HG02571 (cell line): ENCODE results near the gene DSCAM.

Experiments
- ATAC-seq: cut with Tn5 transposase; IDR thresholded peaks from one replicate; pipeline ENCODE4 v1.9.1; 2021; ENCODE audit warnings: mild to moderate bottlenecking, moderate library complexity; ENCODE audit not compliant: unreplicated experiment

Gene DSCAM

DNA sequence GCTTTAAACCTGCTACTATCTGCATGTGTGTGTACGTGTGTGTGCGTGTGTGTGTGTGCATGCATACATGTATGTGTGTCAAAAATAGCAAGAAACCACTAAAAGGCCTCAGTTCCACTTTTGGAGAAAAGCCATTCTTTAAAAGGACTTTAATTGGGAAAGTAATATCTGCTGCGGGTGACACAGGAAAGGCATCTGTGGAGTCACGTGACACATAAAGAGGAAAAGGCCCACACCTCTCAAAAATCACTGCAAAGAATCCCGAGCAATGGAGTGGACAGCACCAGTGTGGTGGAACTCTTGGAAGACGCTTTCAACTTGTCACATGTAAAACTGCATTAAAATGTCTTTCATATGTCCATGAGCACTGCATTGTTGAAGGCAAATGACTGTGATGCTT lies 63.6 kb downstream of the DSCAM start:
- no peak for ATAC-seq

DNA sequence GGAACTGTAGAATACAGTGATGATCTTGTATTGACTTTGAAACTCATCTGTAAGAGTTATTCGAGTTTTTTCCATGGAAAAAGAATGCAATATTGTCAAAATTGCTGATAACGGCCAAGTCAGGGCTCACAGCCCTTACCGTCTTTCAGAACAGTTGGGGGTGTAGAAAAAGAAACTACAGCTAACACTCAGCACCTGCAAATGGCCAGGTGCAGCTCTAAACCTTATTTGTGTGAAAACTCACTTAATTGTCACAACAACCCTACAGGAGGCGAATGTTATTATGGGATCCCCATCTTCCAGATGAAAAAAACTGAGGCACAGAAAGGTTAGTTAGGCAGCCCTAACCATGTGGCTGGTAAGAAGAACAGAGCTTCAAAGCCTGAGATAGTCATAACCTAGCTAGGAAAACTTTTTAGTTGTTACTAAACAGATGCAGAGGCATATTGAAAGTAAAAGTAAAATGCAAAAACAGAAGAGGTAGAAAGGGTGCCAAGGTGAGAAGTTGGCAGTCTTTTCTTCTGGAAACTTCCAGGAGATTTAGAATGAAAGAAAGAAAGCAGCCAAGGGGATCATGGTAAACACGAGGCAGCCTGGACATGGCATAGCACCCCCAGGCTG lies 76.4 kb downstream of the DSCAM start:
- ATAC-seq = no peak

DNA sequence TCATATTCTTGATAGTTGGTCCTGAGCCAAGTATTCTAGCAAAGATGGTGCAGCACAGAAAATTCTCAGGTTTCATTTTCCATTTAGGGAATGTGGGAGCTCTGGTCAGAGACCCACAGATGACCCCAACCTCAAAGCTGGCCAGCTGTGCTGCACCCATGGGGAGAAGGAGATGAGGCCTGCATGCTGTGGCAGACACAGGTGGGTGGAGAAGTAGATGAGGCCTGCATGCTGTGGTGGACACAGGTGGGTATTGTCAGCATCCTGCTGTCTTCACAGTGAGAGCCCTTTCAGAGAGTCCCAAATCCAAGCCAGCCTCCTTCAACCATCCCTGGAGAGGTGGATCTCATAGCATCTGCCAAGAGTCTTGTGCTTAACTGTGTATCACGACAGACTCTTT lies 77.7 kb downstream of the DSCAM start:
- ATAC-seq = no peak

DNA sequence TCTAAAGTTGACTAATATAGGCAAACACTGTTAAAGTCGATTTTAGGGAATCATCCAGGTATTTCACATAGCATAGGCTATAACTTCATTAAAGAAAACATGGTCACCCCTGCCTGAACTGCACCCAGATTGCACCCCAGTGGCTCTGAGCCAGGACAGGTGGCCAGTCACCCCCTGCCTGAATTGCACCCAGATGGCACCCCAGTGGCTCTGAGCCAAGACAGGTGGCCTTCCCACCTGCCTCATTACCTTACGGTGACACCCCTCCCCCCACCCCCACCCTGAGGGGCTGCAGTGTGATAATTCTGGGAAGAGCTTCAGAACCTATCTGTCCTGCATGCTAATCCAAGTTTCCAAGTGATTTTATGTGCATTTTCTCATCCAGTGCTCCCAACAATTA lies 78.9 kb downstream of the DSCAM start:
- ATAC-seq = no peak

DNA sequence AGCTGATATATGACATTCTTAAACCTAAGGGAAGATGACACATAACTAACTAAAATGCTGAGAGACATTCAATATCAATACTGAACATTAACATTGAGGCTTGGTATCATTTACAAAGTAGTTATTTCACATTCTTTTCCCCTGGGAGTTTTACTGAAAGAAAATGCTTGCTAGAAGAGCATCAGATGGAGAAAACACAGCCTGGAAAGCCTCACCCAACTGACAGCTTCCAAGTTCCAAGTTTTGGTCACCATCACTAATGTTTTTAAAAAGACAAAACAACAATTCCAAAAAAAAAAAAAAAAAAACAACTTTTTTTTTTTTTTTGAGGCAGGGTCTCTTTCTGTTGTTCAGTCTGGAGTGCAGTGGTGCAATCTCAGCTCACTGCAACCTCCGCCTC lies 80.6 kb downstream of the DSCAM start:
- ATAC-seq = no peak

DNA sequence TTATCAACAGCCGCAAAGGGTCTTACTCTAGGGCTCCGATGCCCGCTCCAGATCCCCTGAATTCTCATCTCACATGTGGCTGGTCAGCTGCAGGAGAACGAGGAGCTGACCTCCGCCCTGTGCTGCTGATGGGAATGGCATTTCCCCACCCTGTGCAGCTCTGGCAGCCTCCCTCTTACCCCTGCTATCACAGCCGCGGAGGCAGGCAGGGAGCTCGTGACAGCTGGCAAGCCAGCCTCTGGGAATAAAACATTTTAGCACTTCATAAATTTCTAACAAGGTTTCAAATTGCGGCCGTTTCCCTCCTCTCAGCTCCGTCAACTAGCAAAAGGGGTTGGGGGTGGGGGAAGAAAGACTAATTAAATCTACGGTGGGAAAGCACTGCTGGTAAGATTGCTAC lies 81.1 kb downstream of the DSCAM start:
- no peak for ATAC-seq

DNA sequence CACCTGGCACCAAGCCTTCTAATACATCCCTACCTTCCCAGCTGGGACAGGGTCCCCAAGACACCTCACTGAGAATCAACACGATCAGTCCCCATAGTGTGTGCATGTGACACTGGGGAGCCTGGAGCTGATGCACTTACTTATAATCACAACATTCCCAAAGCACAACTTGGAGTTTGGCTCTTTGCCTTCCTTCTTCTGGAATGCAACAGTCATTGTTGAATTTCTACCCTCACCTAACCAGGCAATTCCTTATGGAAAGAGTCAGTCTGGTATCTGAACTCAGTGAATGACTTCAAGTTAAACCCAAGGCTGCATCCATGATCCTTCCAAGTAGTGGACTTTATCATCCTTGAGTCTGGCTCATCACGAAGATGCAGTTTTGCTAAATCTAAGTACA lies 86.1 kb downstream of the DSCAM start:
- ATAC-seq = no peak

DNA sequence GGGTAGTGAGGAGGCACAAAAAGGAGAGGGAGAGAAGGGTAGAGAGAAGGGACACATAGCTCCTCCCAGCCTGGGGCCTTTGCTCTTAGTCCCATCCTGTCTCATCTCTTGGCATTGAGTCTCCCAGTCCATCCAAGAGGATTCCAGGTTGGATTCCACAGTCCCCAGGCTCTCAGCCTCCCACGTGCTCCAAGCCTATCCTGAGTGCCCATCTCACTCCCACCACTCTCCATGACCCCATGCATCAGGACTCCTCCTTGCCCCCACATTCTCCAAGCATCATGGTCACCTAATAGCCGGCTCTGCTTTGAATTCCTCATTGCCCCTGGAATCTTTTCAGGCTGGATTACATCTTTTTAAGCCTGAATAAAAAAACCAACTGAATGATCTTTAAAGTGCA lies 87.9 kb downstream of the DSCAM start:
- no peak for ATAC-seq

DNA sequence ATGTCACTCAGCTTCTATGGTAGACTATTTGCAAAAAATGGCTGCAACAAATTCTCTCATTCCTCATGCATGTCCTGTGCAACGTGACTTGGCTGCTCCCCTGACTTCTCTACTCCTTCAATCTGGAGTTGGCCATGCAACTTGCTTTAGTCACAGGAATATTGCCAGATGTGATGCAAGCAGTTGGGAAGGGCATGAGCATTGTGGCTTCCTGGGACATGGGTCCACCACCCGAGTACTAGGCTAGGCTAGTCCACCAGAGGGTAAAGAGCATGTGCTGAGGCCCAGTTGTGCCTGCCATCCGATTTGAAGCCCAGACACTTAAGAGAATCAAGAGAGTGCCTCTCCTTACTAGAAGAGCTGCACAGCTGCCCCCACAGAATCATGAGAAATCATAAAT lies 89.6 kb downstream of the DSCAM start:
- ATAC-seq = no peak

DNA sequence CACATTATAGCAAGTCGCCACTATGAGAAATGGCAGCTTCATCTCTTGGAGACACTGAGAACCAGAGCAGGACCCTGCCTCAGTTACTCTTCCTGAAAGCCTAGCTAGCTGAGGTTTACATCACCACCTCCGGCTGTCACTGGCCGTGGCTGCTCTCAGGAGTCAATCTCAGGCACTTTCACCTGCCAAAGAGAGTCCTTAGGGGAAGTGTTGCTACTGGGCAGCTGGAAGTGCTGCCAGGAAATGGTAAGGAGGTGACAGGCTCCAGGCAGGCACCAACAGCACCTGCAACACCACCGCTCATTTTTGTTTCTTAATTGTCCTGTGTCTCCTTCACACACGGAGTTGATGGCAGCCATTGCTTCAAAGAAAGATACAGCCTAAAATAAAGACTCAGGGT lies 92.5 kb downstream of the DSCAM start:
- ATAC-seq = no peak

DNA sequence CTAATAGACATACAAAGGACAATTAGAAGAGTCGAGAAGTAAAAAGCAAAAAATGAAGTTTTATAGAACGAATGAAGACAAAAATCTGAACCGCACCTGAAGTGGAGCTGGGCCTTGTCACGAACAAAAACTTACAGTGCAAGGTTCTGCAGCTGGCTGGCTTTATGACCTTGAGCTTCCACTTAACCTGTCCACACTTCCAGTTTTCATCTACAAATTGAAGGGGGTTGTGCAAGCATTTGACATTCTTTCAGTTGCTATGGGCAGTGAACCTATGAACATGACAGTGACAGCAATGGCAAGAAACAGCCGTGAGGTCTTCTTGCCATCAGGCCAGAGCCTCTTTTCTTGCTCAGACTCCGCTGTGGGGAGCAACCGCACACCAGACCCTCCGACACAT lies 93.2 kb downstream of the DSCAM start:
- no peak for ATAC-seq

DNA sequence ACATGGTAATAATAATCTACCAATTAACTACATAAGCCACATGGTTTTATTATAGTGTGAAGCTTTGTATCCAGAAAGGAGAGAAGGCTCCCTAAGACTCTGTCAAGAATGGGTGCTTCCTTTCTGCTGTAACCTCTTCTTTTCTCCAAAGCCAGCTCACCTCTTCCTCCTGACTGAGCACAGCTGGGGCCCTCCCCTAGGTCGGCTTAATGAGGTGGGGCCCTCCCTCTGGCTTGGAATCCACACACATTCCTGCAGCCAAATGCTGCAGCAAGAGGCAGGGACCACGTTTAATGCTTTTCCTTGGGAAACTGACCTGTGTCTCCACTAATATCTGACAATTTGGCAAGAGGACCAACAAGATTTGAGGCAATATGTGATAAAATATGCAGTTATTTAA lies 94.8 kb downstream of the DSCAM start:
- no peak for ATAC-seq

DNA sequence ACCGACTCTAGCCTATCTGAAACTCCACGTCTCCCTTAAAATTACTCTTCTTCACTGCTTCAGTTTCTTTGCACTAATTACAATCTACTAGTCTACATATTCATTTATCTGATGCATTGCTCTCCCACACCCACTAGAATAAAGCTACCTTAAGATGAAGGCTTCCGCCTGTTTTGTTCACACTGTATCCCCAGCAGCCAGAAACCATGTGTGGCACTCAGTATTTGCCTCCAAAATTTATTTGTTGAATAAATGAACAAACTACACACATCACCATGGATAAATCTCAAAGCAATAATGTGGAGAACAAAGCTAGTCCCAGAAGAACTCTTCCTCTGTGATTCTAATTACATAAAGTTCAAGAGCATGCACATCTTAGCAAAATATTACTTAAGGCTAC lies 95.7 kb downstream of the DSCAM start:
- ATAC-seq = no peak

DNA sequence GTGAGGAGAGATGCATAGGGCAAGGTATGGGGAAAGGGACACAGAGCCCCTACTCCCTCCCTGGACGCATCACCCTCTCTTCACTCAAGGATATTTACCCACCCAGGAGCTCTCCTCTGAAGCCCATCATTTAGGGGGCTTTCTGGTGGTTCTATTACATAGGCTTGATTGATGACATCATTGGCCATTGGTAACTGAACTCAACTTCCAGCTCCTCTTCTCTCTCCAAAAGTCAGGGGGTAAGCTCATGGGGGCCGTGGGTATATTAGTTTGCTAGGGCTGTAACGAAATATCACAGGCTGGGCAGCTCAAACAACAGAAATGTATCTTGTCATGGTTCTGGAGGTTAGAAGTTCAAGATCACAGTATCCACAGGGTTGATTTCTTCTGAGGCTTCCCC lies 110.8 kb downstream of the DSCAM start:
- no peak for ATAC-seq

DNA sequence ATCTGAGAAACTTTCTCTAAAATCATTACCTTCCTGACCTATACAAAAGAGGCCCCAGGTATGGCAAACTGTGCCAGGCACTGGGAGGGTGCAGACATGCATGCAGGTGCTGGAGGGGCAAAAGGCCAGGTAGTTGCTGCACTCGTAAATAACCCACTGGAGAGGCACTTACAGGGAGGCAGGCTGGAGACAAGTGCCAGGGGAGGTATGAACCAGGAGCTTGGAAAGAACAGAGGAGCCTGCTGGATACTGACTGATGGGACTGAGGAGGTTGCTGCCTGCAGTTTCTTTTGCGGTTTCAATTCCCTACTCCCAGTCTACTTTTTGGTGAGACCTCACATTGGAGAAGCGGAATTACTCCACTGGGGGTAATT lies 113.9 kb downstream of the DSCAM start:
- ATAC-seq = no peak

DNA sequence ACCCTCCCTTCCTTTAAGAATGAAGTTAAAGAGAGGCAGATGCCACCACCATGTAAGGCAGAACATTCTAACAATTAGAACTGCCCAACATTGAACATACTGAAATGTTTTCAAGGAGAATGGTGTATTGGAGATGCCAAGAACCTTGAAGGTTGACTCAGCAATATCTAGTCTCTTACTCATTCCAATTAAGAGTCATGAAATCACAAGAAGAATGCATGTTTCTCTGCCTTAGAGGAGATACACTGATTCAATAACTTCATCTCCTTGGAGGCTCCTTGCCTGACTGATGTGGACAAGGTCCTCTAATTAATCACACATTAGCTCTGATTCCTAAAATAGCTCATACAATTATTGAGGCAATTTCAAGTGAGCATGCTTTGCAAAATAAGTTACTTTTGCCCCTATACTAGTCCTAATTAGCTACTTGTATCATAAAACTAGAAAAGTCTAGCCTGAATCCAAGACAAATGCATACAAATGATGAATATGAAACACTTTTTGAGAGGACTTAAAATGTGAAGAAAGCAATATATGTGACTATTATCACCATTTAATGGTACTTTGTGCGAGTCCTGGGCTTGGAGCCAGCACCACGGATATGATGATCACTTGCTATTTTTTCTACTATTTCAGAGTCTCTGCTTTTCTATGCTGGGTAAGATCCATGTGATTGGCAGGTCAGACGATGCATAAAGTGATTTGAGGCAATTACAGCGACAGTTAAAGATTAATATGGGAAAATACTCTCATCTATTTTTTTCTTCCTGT lies 114.5 kb downstream of the DSCAM start:
- no peak for ATAC-seq

DNA sequence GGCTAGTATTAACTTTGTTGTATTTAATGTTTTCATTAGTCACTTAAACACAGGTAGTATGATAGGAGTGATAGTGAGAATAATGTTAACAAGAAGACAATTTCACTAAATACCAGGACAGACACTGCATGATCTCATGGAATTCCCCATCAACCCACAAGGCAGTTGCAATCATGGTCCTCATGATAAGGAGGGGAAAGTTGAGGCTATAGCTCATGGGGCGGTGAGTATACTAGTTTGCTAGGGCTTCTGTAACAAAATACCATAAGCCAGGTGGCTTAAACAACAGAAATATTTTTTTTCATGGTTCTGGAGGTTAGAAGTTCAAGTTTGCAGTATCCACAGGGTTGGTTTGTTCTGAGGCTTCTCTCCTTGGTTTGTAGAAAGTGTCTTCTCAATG lies 115.8 kb downstream of the DSCAM start:
- no peak for ATAC-seq

DNA sequence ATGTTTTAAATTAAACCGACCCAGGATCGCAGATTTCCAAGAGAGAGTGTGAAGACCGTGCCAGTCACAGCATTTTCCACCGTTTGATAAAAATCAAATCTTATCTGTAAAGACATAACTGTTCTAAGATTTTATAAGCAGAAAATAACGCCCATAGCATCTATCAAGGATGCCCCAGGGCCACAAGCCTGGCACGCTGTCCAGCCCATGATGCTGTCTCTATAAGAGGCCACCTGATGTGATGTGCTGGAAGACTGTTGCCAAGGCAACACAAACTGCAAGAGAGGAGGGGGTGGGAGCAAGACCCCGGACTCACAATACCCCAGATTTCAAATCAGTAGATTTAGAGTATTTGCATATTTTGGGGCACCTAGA lies 116.5 kb downstream of the DSCAM start:
- no peak for ATAC-seq

DNA sequence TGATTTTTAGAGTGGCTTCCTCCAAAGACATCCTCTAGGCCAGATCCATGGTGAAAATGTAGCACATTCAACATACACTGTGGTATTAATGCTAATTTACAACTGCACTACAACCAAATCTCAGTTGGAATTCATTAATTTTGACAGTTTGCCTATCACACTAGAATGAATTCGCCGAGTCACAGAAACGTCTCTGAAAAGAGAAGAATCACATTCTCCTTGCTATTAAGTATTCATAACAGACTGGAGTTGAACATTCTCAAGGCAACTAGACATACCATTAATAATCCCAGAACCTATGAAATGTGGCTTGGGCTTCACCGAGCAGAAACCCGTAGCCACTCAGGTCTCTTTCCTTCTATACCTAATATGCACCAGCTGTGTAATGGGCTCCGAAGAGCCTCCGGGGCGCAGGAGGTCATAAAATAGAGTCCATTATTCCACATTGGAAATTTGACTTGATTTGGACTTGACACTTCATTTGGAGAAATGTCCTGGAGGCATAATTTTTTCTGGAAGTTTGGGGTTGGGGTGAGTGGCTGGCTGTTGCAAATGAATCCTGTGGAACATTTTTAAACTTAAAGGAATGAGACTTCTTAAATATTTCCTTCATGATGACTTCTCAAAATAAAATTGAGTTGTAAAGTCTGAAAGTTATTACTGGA lies 117.1 kb downstream of the DSCAM start:
- ATAC-seq = no peak

DNA sequence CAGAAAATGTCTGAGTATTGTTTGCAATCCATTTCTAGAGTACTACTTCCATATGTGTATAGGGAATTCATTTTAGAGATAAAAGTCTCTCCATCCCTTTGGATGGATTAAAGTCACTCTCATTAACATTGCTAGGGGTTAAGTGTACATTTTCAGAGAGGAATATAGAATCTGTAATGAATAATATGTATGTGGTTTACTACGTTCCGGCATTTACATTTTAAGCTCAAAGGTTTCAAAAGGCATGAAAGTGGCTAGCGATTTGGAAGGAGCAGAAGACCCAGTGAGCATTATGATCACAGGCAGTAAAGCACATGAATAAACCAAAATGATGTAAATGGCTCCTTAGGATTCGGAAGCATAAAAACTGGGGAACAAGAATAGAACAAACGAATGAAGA lies 123.0 kb downstream of the DSCAM start:
- ATAC-seq = no peak

DNA sequence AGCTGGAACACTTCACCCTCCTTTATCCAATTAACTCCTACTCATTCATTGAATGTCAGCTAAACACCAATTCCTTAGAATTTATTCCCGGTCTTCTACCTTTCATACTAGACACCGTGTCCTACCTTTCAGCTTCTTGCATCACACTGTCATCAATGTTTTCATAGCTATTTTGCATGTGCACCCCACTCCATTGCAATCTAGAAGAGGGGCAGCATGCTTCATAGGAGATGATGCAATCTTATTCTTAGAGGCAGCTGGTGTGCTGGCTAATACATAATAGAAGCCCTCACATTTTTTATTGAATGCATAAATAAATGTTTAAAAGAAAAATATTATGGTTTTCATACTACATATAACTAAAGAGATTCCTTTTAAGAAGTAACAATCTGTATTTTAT lies 123.6 kb downstream of the DSCAM start:
- no peak for ATAC-seq

DNA sequence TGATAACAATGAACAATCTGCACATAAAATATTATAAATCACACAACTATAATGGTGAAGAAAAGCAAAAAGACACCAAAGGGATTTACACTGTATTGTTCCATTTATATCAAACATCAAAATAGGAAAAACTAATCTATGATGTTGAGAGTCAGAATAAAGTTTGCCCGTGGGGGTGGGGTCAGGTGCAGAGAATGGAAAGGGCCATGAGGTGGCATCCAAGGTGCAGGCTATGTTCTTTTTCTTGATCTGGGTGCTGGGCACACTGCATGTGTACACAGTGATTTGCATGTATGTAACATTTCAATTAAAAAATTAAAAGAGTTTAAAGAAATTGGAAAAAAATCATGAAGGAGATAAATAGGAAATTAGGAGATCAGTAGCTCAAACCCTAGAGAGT lies 127.3 kb downstream of the DSCAM start:
- ATAC-seq = no peak

DNA sequence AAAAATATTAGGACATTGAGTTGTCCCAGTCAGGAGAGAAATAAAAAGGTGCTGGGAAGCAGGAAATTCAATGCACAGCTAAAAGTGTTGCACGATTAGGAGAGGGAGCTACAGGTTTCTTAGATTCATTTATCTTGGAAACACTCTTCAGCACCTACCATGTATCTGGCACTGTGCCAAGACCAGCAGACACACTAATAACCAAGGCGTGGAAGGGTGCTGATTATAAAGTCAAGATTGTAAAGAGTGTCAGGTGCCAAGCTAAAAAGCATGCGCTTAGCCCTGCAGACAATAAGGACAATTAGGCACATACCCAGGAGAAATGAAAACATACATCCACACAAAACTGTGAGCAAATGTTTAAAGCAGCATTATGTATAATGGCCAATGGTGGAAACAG lies 129.9 kb downstream of the DSCAM start:
- ATAC-seq = no peak
